ENCODE data around the gene ARID1B. TPM values are rescaled to one million over a fixed set of nuclear protein-coding genes. Genes with fewer than 3 reads are reported as not detected.
"Not testable (repeated sequence)": the region's sequence is repeated elsewhere in the genome, so short reads cannot be mapped to it uniquely, and the experiment has no call there.

Gene ARID1B
- total RNA-seq, 1 experiment from 2014 or later, result 63.9 TPM

GRCh38 chr6:156978948-156979347, 201.8 kb downstream of the ARID1B start:
- no TSS peak for BruUV-seq (replicated peaks)
- H3K27me3 Mint-ChIP-seq (ENCODE audit: insufficient read depth, unreplicated experiment), result no peaks in the 10 kb centered on the region
- H3K4me3 Mint-ChIP-seq (ENCODE audit: unreplicated experiment), result no peak overlapping the region
- intact Hi-C loops (cut with micrococcal nuclease), result no loop called here
- no peaks in the 10 kb centered on the region for H3K9me3 Mint-ChIP-seq (ENCODE audit: unreplicated experiment)
- H3K36me3 Mint-ChIP-seq (ENCODE audit: insufficient read depth, unreplicated experiment), result no peaks in the 10 kb centered on the region
- no peak for TF ChIP-seq CTCF (IDR thresholded peaks at IDR 0.05; ENCODE audit: unreplicated experiment)
- no peak for DNase-seq (ENCODE audit: unreplicated experiment)
- ChIA-PET CTCF (interaction anchor here (0.6 to 0.7 kb wide), 3 partner anchors 10 to 191 kb away, joined by 3 to 4 read pairs (median 3); no protein-coding TSS in a partner anchor), POLR2A (interaction anchor here (1.1 to 1.2 kb wide), 2 partner anchors 27 to 42 kb away, joined by 3 to 6 read pairs; no protein-coding TSS in a partner anchor)
- no peak overlapping the region for H3K27ac Mint-ChIP-seq (ENCODE audit: low read depth, unreplicated experiment)
- peaks cover 32% of the 10 kb centered on the region for H3K4me1 Mint-ChIP-seq (ENCODE audit: insufficient read depth, unreplicated experiment)

GRCh38 chr6:156980515-156980914, 203.3 kb downstream of the ARID1B start:
- H3K36me3 Mint-ChIP-seq (ENCODE audit: insufficient read depth, unreplicated experiment), result peaks cover 4% of the 10 kb centered on the region
- CTCF ChIA-PET, result interaction anchor here (0.7 to 0.8 kb wide), 2 partner anchors 12 to 21 kb away, joined by 3 to 5 read pairs; no protein-coding TSS in a partner anchor
- peaks cover 40% of the 10 kb centered on the region for H3K4me1 Mint-ChIP-seq (ENCODE audit: insufficient read depth, unreplicated experiment)
- DNase-seq (ENCODE audit: unreplicated experiment), result peak; percentile 54
- peak overlapping the region; percentile 8 for H3K27ac Mint-ChIP-seq (ENCODE audit: low read depth, unreplicated experiment)
- BruUV-seq (replicated peaks), result no TSS peak
- no peak for TF ChIP-seq CTCF (IDR thresholded peaks at IDR 0.05; ENCODE audit: unreplicated experiment)
- no peaks in the 10 kb centered on the region for H3K9me3 Mint-ChIP-seq (ENCODE audit: unreplicated experiment)
- H3K27me3 Mint-ChIP-seq (ENCODE audit: insufficient read depth, unreplicated experiment), result no peaks in the 10 kb centered on the region
- POLR2A ChIA-PET, result interaction anchor here (0.7 to 1.7 kb wide), 5 partner anchors 10 to 200 kb away, joined by 3 to 6 read pairs (median 4); no protein-coding TSS in a partner anchor
- intact Hi-C loops (cut with micrococcal nuclease), result no loop called here
- H3K4me3 Mint-ChIP-seq (ENCODE audit: unreplicated experiment), result no peak overlapping the region

- BruUV-seq (replicated peaks), result no TSS peak
- ChIA-PET CTCF (interaction anchor here (0.6 kb wide), 1 partner anchor 57 kb away, joined by 3 read pairs; no protein-coding TSS in a partner anchor), POLR2A (interaction anchor here (0.7 to 1.7 kb wide), 5 partner anchors 10 to 200 kb away, joined by 3 to 6 read pairs (median 4); no protein-coding TSS in a partner anchor)
- peak overlapping the region; percentile 8 for H3K27ac Mint-ChIP-seq (ENCODE audit: low read depth, unreplicated experiment)
- H3K36me3 Mint-ChIP-seq (ENCODE audit: insufficient read depth, unreplicated experiment), result peaks cover 4% of the 10 kb centered on the region
- H3K4me1 Mint-ChIP-seq (ENCODE audit: insufficient read depth, unreplicated experiment), result peaks cover 40% of the 10 kb centered on the region
- H3K4me3 Mint-ChIP-seq (ENCODE audit: unreplicated experiment), result no peak overlapping the region
- intact Hi-C loops (cut with micrococcal nuclease), result no loop called here
- no peaks in the 10 kb centered on the region for H3K9me3 Mint-ChIP-seq (ENCODE audit: unreplicated experiment)
- no peaks in the 10 kb centered on the region for H3K27me3 Mint-ChIP-seq (ENCODE audit: insufficient read depth, unreplicated experiment)
- DNase-seq (ENCODE audit: unreplicated experiment), result peak; percentile 2
- TF ChIP-seq CTCF (IDR thresholded peaks at IDR 0.05; ENCODE audit: unreplicated experiment), result no peak
Measured at GRCh38 chr6:156980948-156981347, 203.8 kb downstream of the ARID1B start.

GRCh38 chr6:156982168-156982567, 205.0 kb downstream of the ARID1B start:
- DNase-seq (ENCODE audit: unreplicated experiment), result no peak
- POLR2A ChIA-PET, result interaction anchor here (0.6 to 1.7 kb wide), 2 partner anchors 18 to 202 kb away, joined by 3 to 4 read pairs; no protein-coding TSS in a partner anchor
- H3K27me3 Mint-ChIP-seq (ENCODE audit: insufficient read depth, unreplicated experiment), result no peaks in the 10 kb centered on the region
- no peaks in the 10 kb centered on the region for H3K9me3 Mint-ChIP-seq (ENCODE audit: unreplicated experiment)
- intact Hi-C loops (cut with micrococcal nuclease), result no loop called here
- BruUV-seq (replicated peaks), result no TSS peak
- CTCF ChIA-PET, result interaction anchor here (0.6 to 0.7 kb wide), 6 partner anchors 14 to 1949 kb away, joined by 3 to 5 read pairs (median 4); no protein-coding TSS in a partner anchor
- H3K27ac Mint-ChIP-seq (ENCODE audit: low read depth, unreplicated experiment), result no peak overlapping the region
- peaks cover 4% of the 10 kb centered on the region for H3K36me3 Mint-ChIP-seq (ENCODE audit: insufficient read depth, unreplicated experiment)
- no peak overlapping the region for H3K4me3 Mint-ChIP-seq (ENCODE audit: unreplicated experiment)
- peaks cover 40% of the 10 kb centered on the region for H3K4me1 Mint-ChIP-seq (ENCODE audit: insufficient read depth, unreplicated experiment)
- TF ChIP-seq CTCF (IDR thresholded peaks at IDR 0.05; ENCODE audit: unreplicated experiment), result no peak

GRCh38 chr6:156982864-156983263, 205.7 kb downstream of the ARID1B start:
- H3K4me3 Mint-ChIP-seq (ENCODE audit: unreplicated experiment); H3K27ac Mint-ChIP-seq (ENCODE audit: low read depth, unreplicated experiment); H3K36me3 Mint-ChIP-seq (ENCODE audit: insufficient read depth, unreplicated experiment); DNase-seq (ENCODE audit: unreplicated experiment); H3K27me3 Mint-ChIP-seq (ENCODE audit: insufficient read depth, unreplicated experiment); BruUV-seq (replicated peaks); H3K9me3 Mint-ChIP-seq (ENCODE audit: unreplicated experiment); POLR2A ChIA-PET; intact Hi-C loops (cut with micrococcal nuclease): not testable (repeated sequence)
- peaks cover 35% of the 10 kb centered on the region for H3K4me1 Mint-ChIP-seq (ENCODE audit: insufficient read depth, unreplicated experiment)
- CTCF ChIA-PET, result interaction anchor here (0.7 kb wide), 1 partner anchor 418 kb away, joined by 5 read pairs; no protein-coding TSS in a partner anchor

All from MCF 10A (cell line).